KMS-11 (cell line): ENCODE data around the gene KCNQ1.

Source experiments
- H2AFZ ChIP-seq: fragments of 200-600 bp; sonication (generic); 2 replicates; pipeline ENCODE4 v1.6.1; 2016; ENCODE audit warnings: antibody characterized with exemption, mixed run types, low read depth
- H3K27ac ChIP-seq: fragments of 200-600 bp; sonication (generic); 2 replicates; pipeline ENCODE4 v1.6.1; 2016; ENCODE audit warnings: mild to moderate bottlenecking, mixed run types
- H3K27me3 ChIP-seq: fragments of 200-600 bp; sonication (generic); 2 replicates; pipeline ENCODE4 v1.6.1; 2017; ENCODE audit warnings: mild to moderate bottlenecking, low read depth, mixed run types, moderate library complexity; ENCODE audit not compliant: insufficient read depth
- H3K36me3 ChIP-seq: fragments of 200-600 bp; sonication (generic); 2 replicates; pipeline ENCODE4 v1.6.1; 2017; ENCODE audit warnings: mild to moderate bottlenecking, mixed run types; ENCODE audit not compliant: insufficient read depth
- H3K4me1 ChIP-seq: fragments of 200-600 bp; sonication (generic); 2 replicates; pipeline ENCODE4 v1.6.1; 2016; ENCODE audit warnings: mild to moderate bottlenecking, low read depth, mixed run types; ENCODE audit not compliant: poor library complexity, severe bottlenecking
- H3K4me2 ChIP-seq: fragments of 200-600 bp; sonication (generic); 2 replicates; pipeline ENCODE4 v1.7.0; 2016; ENCODE audit warnings: mild to moderate bottlenecking, mixed run types
- H3K4me3 ChIP-seq: fragments of 200-600 bp; sonication (generic); IDR thresholded peaks from 2 replicates; pipeline ENCODE4 v1.6.1; 2017; ENCODE audit warnings: low read depth, low read length, mixed read lengths; ENCODE audit not compliant: insufficient read depth
- H3K79me2 ChIP-seq: fragments of 200-600 bp; sonication (generic); 2 replicates; pipeline ENCODE4 v1.6.1; 2016; ENCODE audit warnings: low read depth, mixed run types; ENCODE audit not compliant: insufficient read depth
- H3K9ac ChIP-seq: fragments of 200-600 bp; sonication (generic); 2 replicates; pipeline ENCODE4 v1.6.1; 2016; ENCODE audit warnings: mild to moderate bottlenecking, mixed run types
- H4K20me1 ChIP-seq: fragments of 200-600 bp; sonication (generic); 2 replicates; pipeline ENCODE4 v1.6.1; 2016; ENCODE audit warnings: mild to moderate bottlenecking, mixed run types; ENCODE audit not compliant: insufficient read depth
- TF ChIP-seq, protein P1 (sequence below): fragments of 200-600 bp; sonication (generic); conservative IDR thresholded peaks from 2 replicates; pipeline ENCODE4 v1.6.1; 2017; ENCODE audit warnings: low read depth, mild to moderate bottlenecking, antibody characterized with exemption, low read length, moderate library complexity, mixed read lengths

KCNQ1 gene

DNA sequence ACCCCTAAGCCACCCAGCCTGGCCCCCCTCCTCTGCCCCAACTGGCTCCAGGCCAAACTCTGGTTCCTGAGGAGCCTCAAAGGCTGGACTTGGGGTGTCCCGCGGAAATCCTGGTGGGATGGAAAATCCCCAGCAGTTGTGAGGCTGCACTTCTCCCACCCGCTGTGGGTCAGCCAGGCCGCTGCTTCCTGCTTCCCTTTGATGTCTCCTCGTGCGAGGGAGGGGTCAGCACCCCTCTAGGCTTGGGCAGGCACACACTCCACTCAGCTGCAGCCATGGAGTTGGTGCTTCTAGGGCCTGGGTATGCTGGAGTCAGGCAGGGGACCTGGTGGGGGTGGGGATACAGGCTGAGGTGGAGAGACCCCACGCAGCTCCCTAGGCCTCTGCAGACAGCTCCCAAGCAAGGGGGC lies 243.0 kb downstream of the KCNQ1 start:
- no peak overlapping the region for H3K9ac ChIP-seq
- H3K4me1 ChIP-seq, result peaks cover 42% of the 10 kb centered on the region
- H2AFZ ChIP-seq, result no peak overlapping the region
- no peaks in the 10 kb centered on the region for H3K36me3 ChIP-seq
- no peak overlapping the region for H3K4me3 ChIP-seq
- no peak overlapping the region for H3K27ac ChIP-seq
- no peak overlapping the region for H3K4me2 ChIP-seq
- TF ChIP-seq, protein P1, sequence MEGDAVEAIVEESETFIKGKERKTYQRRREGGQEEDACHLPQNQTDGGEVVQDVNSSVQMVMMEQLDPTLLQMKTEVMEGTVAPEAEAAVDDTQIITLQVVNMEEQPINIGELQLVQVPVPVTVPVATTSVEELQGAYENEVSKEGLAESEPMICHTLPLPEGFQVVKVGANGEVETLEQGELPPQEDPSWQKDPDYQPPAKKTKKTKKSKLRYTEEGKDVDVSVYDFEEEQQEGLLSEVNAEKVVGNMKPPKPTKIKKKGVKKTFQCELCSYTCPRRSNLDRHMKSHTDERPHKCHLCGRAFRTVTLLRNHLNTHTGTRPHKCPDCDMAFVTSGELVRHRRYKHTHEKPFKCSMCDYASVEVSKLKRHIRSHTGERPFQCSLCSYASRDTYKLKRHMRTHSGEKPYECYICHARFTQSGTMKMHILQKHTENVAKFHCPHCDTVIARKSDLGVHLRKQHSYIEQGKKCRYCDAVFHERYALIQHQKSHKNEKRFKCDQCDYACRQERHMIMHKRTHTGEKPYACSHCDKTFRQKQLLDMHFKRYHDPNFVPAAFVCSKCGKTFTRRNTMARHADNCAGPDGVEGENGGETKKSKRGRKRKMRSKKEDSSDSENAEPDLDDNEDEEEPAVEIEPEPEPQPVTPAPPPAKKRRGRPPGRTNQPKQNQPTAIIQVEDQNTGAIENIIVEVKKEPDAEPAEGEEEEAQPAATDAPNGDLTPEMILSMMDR, result no peak
- H3K27me3 ChIP-seq, result no peaks in the 10 kb centered on the region
- no peaks in the 10 kb centered on the region; the same call in 1 of the 2 replicates for H4K20me1 ChIP-seq
- peaks cover 79% of the 10 kb centered on the region for H3K79me2 ChIP-seq

DNA sequence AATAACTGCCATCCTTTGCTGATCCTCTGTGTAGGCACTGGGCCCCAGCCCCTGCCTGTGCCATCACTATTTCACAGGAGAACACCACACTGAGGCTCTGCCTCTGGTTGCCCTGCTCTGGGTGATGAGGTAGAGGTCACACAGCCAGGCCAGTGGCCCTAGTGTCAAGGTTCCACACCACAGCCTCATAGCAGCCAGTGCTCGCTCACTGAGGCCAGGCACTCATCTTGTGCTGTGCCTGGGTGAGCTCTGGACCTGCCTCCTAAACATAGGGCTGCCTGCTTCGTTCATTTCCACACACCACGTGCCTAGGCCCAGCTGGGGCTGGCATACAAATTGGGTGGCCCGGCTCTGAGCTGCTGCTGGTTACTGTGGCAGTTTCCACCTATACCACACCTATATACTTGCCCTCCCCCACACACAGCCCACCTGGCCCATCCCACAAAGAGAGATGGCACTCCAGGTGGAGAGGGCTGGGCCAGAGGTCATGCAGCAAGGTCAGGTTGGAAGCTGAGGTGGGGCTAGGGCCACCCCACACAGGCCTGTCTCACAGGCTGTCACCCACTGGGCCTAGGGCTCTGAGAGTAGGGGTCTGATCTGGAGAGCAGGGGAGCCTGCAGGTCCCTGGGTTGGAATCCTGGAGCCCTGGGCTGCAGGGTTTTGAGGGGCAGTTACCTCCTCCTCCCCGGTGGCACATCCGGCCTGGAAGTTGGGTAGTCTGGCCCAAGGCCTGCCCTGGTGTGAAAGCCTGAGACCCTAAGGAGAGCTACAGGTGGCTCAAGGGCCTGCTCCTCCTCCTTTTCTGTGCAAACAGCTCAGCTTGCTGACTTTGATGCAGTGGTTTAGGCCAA lies 243.8 kb downstream of the KCNQ1 start:
- Histone ChIP-seq H3K27me3 (no peaks in the 10 kb centered on the region), H3K79me2 (peaks cover 87% of the 10 kb centered on the region), H3K9ac (no peak overlapping the region), H3K4me2 (no peak overlapping the region), H3K4me3 (no peak overlapping the region), H3K4me1 (peaks cover 50% of the 10 kb centered on the region), H3K27ac (no peak overlapping the region), H2AFZ (no peak overlapping the region), H4K20me1 (no peaks in the 10 kb centered on the region; the same call in 1 of the 2 replicates), H3K36me3 (no peaks in the 10 kb centered on the region)
- TF ChIP-seq, protein P1, result no peak

DNA sequence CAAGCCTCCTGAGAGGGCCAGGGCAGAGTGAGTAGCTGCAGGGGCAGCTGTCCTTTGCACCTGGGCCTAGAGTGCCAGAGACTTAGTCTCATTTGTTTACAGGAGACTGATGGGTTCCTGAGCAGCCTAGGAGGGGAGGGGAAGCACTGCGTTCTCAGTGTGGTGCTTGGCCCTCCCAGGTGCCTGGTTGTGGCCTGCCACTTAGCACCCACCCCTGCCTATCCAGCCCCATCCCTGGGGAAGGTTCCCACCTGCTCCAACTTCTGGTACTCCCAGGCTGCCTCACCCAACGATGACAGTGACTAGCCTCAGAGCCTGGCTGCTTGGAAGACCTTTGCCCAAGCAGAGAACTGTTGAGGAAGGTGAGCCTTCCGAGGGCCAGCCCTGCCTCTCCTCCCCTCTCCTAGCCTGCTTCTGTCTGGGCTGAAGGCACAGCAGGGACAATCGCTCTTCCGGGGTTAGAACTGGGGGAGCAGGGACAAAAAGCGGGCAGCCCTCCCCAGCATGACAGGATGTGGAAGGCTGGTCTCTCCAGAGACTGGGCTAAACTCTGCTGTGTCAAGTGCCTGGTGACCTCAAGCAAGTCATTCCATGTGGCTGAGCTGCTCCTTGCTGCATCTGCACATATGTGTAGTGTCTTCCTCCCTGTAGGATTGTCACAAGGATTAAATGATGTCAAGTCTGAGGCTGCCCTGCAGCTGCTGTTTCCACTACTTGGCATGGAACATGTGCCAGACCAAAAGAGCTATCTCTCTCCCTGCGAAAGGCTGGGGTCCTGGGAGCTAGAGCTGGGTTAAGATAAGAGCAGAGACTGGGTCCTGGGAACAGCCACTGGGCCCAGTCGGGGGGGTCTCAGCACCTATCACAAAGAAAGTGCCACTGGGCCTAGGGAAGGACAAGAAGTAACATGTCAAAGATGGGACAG lies 245.1 kb downstream of the KCNQ1 start:
- TF ChIP-seq, protein P1, result no peak

DNA sequence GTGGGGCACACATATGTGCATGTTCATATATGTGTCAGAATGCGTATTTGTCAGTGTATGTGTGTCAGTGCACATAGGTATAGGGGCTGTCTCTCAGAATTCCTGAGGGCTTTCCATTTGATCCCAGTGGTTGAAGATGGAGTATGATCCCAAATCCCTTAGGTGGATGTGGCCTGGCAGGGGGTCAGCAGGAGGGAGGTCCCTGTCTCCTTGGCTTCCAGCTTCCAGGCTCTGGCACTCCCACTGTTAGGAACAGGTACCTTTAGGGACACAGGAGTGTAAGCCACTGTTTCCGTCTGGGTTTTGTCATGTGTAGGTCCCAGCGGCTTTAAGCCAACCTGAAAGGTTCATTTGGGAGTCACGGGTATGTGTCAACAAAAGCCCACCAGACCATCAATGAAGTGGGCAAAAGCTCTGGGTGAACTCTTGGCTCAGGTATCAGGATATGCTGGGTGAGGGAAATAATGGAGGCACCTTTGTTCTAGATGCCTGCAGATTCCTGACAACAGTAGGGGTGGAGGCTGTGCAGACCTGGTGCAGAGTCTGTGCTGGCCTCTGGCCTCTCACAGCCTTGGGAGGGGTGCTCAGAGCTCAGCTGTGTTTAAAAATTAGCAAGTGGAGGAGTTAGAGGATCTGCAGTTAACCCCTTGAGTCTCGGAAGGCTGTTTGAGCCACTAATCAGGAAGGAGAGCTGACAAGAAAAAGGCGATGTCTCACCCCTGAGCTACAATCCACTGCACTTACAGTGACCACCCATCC lies 246.0 kb downstream of the KCNQ1 start:
- Histone ChIP-seq H3K27ac (no peak overlapping the region), H2AFZ (no peak overlapping the region), H3K4me2 (no peak overlapping the region), H3K79me2 (peaks cover 93% of the 10 kb centered on the region), H3K9ac (no peak overlapping the region), H4K20me1 (peaks cover 4% of the 10 kb centered on the region; the same call in 1 of the 2 replicates), H3K4me3 (no peak overlapping the region), H3K36me3 (no peaks in the 10 kb centered on the region), H3K4me1 (peaks cover 72% of the 10 kb centered on the region), H3K27me3 (no peaks in the 10 kb centered on the region)
- TF ChIP-seq, protein P1, result no peak

More for the DNA sequence above, 245.1 kb downstream of the KCNQ1 start:
- Histone ChIP-seq H3K4me2 (no peak overlapping the region), H3K9ac (no peak overlapping the region), H3K36me3 (no peaks in the 10 kb centered on the region), H2AFZ (no peak overlapping the region), H3K79me2 (peaks cover 93% of the 10 kb centered on the region), H3K4me3 (no peak overlapping the region), H3K27me3 (no peaks in the 10 kb centered on the region), H3K4me1 (peaks cover 63% of the 10 kb centered on the region), H3K27ac (no peak overlapping the region), H4K20me1 (peaks cover 4% of the 10 kb centered on the region; the same call in 1 of the 2 replicates)
